Renal cortical epithelial cell (primary cell): ENCODE measurements around the gene TOP3B. TPM values are rescaled to one million over a fixed set of nuclear protein-coding genes. Genes with fewer than 3 reads are reported as not detected.

Experiments
- DNase-seq: peaks from one replicate; pipeline ENCODE4 v3.0.0-alpha.2; 2011; ENCODE audit warnings: low read depth
- total RNA-seq: library from RNA; depleted of rRNA; stranded (reverse); fragments of >200 nt; gene quantifications from 2 replicates; pipeline ENCODE4 v1.2.3, GENCODE V29; 2014

Gene TOP3B, protein sequence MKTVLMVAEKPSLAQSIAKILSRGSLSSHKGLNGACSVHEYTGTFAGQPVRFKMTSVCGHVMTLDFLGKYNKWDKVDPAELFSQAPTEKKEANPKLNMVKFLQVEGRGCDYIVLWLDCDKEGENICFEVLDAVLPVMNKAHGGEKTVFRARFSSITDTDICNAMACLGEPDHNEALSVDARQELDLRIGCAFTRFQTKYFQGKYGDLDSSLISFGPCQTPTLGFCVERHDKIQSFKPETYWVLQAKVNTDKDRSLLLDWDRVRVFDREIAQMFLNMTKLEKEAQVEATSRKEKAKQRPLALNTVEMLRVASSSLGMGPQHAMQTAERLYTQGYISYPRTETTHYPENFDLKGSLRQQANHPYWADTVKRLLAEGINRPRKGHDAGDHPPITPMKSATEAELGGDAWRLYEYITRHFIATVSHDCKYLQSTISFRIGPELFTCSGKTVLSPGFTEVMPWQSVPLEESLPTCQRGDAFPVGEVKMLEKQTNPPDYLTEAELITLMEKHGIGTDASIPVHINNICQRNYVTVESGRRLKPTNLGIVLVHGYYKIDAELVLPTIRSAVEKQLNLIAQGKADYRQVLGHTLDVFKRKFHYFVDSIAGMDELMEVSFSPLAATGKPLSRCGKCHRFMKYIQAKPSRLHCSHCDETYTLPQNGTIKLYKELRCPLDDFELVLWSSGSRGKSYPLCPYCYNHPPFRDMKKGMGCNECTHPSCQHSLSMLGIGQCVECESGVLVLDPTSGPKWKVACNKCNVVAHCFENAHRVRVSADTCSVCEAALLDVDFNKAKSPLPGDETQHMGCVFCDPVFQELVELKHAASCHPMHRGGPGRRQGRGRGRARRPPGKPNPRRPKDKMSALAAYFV
- total RNA-seq: 11.8 and 30.5 TPM in 2 replicates

DNA sequence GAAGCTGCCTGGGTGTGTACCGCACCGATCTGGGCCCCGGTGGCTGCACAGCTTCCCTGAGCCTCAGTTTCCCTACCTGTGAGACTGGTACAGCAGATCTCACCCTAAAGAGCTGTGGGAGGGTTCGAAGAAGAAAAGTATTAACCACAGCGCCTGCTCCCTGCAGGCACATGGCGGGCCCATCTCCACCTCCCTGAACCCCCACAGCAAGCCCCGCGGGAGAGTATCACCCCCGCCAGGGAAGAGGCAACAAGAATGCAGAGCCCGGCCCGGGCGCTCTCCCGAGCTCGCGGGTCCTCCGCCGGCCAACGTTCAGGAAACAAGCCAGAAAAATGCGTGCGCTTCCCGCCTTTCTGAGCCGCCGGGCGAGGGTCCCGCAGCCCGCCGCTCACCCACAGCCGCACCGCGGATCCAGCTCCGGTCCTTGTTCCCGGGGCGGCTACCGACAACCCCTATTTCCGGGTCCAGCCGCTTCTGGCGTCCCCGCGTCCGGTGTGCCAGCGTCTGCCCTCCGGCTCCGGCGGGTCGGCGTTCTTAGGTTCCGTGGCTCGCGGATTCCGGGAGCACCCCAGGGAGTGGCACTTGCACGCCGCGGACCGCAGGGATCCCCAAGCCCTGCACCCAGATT lies at the start of gene TOP3B:
Gene TOP3B, minus strand, starts transcription at position 450 of the 628 bp plus-strand sequence. CDS start 7,078 bp downstream, outside the sequence.
- DNase-seq: peak; percentile 24

DNA sequence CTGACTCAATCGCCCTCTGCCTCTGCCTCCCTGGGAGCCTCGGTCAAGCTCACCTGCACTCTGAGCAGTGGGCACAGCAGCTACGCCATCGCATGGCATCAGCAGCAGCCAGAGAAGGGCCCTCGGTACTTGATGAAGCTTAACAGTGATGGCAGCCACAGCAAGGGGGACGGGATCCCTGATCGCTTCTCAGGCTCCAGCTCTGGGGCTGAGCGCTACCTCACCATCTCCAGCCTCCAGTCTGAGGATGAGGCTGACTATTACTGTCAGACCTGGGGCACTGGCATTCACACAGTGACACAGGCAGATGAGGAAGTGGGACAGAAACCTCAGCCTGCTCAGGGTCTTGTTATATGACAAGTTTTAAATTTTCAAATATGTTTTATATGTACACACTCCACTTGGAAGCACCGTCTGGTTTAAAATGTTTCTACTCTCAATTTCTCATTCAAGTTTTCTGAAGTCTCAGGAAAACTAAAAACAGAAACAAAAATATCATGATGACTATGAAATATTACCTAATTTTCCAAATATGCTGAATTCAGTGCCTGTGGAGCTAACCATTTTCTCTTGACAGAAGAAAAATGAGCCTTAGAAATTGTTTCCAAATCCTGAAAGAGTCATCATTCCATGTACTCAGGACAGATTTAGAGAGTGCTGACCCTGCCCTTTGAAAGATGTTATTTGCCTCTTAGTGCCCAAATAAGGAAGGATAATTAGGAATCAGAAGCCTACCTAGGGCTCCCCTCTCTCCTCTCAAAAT lies 48.8 kb upstream of the TOP3B start:
- DNase-seq: no peak

DNA sequence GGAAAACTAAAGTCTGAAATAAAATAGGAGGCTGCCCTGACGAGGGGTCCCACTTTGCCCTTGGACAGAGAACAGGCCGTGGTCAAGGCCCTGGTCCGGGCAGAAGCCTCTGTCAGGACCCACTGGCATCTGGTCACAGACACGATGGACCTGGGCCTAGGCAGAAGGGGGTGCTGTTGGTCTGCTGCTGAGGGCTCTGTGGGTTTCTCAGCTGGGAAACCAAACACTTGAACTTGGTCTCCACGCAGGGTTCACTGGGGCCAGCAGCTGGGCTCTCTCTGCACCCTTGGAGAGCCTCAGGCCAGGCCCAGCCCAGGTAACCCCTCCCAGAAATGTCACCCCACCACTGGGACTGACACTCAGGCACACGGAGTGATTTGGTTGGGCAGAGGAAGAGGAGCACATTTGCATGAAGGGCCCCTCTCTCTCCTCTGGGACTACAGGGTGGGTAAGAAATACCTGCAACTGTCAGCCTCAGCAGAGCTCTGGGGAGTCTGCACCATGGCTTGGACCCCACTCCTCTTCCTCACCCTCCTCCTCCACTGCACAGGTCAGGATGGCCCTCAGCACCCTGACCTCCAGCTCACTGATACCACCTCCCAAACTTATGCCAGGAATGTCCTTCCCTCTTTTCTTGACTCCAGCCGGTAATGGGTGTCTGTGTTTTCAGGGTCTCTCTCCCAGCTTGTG lies 48.1 kb upstream of the TOP3B start:
- no peak for DNase-seq

DNA sequence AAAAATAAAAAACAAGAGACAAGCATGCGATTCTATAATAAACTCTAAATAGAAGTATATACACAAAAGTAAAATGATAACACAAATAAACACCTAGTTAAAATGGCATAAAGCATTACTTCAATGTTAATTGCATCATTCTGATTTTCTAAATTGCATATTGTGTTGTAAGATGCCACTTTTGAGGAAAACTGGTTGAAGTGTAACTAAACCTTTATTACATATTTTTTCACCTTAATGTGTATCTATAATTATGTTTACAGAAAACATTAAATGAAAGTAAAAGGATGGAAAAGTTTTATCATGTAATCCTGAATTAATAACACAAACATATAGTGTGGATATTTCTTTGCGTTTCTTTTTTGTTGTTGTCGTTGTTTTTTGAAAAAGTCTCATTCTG lies 45.4 kb upstream of the TOP3B start:
- DNase-seq: no peak

DNA sequence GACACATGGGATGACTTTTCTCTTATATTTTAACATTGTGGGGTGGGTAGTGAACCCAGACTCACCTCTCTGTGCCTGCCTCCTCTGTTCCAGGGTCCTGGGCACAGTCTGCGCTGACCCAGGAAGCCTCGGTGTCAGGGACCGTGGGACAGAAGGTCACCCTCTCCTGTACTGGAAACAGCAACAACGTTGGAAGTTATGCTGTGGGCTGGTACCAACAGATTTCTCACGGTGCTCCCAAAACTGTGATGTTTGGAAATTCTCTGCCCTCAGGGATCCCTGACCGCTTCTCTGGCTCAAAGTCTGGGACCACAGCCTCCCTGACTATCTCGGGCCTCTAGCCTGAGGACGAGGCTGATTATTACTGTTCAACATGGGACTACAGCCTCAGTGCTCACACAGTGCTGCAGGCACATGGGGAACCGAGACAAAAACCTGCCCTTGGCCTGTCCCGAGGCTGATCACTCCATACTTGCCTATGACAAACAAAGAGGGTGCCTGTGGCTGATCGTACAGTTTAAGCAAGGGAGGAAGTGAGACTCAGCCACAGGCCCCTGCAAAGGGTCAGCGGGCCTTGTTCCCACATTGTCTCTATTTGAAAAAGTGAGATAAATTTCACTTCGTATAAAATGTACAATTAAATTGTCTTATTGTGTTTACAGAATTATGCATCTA lies 43.7 kb upstream of the TOP3B start:
- no peak for DNase-seq

DNA sequence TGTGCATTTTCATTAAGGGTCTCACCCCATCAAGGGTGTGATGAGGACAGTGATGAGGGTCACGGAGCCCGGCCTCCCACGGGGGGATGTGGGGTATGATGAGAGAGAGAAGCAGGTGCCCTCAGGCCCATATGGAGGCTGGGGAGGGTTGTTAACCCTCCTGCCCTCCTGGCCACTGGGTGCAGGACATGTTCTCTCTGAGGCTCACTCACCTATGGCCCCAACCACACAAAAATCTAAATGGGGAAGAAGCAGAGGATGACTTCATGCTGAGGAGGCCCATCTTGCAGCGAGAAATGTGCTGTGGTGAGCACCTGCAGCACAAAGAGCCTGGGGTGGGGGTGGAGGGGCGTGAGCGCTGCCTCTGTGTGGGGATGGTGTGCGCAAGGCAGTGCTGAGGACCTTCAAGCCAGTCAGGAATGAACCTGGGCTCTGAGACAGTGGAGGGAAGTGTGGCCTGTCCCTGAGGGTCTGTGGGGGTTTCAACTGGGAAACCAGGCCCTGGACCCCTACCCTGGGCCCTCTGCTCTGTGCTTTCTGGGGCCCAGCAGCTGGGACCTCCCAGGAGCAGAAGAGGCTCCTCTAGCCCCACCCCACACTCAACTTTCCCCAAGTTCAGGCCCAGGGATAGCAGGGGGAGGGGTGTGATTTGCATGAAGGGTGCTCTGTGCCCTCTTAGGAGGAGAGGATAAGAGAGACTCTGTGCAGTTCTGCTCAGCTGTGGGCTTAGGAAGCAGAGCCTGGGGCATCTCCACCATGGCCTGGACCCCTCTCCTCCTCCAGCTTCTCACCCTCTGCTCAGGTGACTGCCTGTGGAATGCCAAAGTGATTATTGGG lies 43.0 kb upstream of the TOP3B start:
- no peak for DNase-seq

DNA sequence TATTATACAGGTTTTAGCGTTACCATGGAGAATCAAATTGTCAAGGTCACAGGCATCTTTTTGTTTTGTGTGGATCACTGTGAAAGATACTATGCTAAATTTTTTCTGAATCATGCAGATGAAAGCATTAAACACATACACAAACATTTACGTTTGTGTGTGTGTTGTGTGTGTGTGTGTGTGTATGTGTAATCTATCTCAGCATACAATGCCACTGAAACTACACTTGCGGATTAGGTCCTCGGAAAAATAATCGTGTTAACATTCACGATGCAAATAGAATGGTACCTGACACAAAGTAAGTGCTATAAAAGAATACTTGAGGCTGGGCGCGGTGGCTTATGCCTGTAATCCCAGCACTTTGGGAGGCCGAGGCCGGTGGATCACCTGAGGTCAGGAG lies 41.9 kb upstream of the TOP3B start:
- no peak for DNase-seq

DNA sequence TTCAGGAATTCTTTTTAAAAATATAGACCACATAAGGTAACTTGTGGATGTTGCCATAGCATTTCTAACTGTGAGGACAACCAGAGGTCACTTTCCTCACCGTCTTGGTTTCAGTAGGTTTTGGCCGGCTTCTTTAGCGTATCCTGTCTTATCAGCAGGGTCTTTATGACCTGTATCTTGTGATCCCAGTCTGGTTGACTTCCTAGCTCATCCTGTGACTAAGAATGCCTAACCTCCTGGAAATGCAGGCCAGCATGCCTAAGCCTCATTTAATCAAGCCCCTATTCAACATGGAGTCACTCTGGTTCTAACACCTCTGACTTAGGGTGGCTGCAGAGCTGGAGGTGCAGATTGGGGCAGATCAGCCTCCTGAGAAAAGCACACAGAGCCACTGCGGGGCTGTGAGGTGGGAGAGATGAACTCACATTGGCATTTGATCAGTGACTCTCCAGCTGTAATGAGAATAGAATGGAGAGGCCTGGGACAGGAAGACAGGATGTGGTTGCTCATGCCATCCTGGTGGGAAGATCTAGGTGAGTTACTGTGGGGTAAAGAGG lies 41.1 kb upstream of the TOP3B start:
- no peak for DNase-seq

DNA sequence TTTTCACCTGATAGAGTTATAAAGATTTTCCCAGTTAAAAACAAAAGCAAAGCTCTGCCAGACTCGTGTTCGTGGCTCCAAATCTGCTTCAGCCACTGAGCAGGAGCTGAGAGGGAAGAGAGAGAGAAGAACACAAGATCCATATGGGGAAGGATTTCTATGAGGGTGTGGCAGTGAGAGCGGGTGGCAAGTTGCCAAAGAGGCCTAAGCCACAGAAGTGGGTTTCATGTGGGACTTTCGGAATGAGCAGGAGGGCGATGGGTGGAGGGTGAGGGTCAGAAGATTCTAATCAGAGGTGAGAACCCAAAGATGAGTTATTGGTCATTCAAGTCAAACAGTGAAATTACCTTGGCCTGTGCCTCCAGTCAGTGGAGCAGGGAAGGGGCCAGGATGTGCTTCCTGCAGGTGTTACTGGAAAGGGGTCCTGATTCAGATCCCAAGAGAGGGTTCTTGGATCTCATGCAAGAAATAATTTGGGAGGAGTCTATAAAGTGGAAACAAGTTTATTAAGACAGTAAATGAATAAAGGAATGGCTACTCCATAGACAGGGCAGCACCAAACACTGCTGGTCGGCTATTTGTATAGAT lies 40.5 kb upstream of the TOP3B start:
- DNase-seq: no peak

DNA sequence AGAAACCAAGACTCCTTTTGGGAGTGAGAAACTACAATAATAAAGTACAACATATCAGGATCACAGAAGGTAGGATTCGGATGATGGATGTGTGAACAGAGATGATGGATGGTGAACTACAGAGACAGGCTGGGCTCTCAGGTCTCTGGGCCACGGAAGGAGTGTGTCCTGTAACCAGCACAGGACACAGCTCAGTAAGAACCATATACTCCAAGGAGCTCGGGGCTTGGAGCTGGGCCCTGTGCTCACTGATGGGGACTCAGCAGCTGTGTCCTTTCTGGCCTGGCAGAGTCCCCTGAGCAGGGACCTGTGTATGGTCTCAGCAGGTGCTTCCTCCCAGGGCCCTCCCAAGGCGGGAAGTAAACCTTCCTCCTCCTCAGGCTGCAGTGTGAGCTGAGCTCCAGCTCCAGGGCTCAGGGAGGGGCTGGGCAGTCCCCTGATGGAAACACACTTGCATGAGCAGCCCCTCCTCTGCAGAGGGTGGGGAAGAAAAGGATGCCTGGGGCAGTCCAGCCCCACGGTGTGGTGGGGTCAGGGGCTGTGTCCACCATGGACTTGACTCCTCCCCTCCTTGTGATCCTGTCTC lies 39.8 kb upstream of the TOP3B start:
- DNase-seq: no peak

DNA sequence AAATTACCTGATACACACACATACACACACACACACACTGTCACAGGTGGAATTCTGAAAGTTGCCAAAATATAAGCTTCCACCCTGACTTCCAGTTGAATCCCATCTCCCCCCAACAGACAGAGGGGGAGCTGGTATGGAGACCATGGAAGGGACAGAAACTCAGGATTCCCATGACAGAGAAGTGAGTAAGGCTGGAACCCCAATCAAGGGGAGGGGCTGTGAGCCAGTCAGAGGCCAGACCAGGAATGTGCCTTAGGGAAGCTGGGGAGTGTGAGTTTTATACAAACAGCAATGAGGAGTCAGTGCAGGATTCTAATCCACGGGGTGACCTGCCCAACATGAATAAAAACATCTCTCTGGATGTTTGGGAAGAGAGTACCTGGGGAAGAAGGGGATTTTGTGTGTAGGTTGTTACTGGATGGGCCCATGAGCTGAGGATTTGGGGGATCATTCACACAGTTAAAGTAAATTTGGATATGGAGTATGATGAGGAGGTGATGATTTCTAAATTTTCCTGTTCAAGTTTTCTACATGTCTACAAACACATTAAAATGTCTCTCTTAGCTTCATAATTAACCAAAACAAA lies 38.7 kb upstream of the TOP3B start:
- peak; percentile 19 for DNase-seq

DNA sequence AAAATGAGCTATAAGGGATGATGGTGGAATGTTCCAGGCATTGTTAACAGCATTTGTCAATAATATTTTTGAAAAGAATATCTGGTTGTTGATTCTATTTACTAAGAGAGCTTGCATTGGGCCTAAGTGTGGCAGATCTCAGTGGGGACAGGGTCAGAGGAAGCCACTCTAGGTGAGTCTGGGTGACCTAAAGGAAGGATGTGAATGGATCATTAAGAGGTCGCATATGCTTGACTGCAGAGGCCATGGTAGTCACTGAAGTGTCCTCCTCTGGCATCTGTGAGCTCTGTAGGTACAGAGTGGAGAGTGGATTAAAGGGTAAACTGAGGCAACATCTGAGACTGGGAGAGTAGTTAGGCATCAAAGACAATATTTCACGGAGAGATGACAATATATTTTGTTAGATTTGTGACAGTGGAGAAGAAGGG lies 37.9 kb upstream of the TOP3B start:
- DNase-seq: no peak

DNA sequence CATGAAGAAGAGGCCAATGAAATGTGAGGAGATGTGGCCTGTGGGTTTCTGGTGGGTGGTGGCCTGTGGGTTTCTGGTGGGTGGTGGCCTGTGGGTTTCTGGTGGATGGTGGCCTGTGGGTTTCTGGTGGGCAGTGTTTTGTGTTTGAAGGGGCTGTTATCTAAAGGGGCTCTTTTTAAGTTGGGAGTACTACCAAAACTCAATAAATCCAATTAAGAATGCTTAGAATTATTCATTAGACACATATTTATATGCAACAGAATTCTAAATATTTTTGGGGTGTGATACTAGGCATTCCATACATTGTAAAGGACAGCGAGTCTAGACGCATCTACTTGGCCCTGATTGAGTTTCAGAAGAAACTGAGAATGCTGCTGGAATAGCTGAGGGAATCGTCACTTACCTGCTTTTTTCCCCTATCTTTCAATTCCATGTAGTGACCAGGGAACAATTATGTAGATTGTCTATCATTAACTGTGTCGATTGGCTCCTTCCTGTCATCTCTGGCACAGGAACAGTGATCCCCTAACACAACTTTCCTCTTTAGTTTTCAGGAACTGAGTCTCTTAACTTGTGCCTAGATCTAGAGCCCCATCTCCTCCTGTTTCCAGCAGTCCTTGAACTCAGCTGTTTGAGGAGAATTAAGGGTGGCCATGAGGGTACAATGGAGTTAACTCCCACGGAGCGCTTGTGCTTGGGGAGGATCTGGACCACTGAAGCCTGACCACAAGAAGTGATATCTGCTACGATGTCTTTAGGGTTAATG lies 37.3 kb upstream of the TOP3B start:
- no peak for DNase-seq

DNA sequence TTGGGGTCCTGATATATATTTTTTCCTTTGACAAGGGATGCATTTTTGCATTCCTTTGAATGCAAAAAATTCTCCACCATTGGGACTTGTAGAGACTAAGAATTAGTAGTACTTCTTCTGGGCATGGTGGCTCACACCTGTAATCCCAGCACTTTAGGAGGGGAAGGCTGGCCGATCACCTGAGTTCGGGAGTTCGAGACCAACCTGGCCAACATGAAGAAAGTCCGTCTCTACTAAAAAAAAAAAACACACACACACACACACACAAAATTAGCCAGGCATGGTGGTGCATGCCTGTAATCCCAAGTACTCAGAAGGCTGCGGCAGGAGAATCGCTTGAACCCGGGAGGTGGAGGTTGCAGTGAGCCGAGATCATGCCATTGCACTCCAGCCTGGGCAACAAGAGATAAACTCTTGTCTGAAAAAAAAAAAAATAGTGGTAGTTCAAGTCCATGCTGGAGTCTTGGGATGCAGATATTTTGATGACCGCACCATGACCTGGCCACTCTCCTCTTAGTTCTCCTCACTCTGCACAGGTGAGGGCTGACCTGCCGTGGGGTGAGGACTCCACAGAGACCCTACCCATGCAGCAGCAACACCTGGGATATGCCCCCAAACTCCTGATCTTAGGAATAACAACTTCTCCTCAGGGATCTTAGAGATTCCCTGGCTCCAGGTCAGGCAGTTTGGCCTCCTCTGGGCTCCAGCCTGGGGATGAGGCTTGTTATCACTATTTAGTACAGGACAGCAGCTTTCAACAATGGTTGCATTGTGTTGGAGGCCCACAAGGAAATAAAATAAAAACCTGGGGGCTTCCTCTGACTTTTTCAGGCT lies 36.5 kb upstream of the TOP3B start:
- DNase-seq: no peak

DNA sequence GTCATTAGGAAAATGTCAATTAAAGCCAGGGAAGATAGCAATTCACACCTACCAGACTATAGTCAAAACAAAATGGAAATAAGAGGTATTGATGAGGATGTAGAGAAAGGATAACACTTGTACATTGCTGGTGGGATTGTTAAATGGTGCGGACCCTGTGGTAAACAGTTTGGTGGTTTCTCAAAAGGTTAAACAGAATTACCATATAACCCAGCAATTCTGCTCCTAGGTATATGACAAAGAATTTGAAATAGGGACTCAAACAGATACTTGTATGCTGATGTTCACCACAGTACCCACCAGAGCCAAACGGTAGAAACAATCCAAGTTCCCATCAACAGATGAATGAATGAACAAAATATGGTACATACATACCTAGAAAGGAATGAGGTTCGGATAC lies 33.0 kb upstream of the TOP3B start:
- no peak for DNase-seq

DNA sequence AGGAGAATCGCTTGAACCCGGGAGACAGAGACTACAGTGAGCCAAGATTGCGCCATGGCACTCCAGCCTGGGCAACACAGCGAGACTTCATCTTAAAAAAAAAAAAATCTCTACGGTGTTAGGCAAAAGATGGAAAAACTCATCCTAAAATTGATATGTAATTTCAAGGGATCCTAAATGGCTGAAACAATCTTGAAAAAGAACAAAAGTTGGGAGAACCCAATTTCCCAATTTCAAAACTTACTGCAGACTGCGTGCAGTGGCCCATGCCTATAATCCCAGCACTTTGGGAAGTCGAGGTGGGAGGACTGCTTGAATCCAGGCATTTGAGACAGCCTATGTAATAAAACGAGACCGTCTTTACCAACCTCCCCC lies 31.7 kb upstream of the TOP3B start:
- no peak for DNase-seq
